ENCODE measurements around the gene CATSPER4. TPM values are rescaled to one million over a fixed set of nuclear protein-coding genes. Genes with fewer than 3 reads are reported as not detected.

The CATSPER4 gene
- total and polyA plus RNA-seq, 4 experiments from 2014 or later, result not detected

DNA sequence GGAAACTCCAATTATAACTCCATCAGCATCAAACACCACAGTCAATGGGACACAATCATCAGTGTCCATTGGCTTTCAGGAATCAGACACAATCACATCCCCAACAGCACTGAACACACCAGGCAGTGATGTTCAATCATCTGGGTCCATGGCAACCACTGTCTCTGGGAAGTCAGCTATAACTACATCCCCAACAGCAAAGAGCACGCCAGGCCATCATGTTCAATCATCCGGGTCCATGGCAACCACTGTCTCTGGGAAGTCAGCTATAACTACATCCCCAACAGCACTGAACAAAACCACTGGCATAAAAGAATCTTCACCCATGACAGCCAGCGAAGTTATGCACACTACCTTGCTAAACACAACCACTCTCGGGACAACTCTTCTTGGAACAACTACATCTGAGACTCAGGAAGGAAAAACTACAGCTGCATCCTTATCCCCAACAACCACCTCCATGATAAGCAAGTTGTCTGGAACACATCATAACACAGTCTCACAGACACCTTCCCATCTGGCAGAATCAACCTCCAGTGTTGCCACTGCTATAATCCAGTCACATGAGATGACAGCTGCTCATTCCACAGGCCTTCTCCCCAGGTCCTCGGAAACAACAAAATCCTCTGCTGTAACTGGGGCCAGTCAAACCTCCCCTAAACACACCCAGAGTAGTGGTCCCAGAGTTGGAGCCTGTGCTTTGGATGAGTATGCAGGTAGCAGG, 19.9 kb downstream of the CATSPER4 start:
- no peaks in the 10 kb centered on the region for H3K9me3 ChIP-seq (ENCODE audit: control insufficient read depth in 1 of 2, low read length in 2 of 2)
- Mint-ChIP-seq H3K27ac (peak overlapping the region in 4 of 7 donors; percentile 1 to 45 (median 8)), H3K9me3 (no peaks in the 10 kb centered on the region), H3K4me1 (no peaks in the 10 kb centered on the region), H3K4me3 (no peak overlapping the region), H3K36me3 (no peaks in the 10 kb centered on the region), H3K27me3 (no peaks in the 10 kb centered on the region)
- DNase-seq, result no peak
- POLR2A ChIA-PET (ENCODE audit: partially characterized antibody), result no interaction called here
- CTCF ChIA-PET (ENCODE audit: partially characterized antibody), result interaction anchor here (0.9 to 2.5 kb wide), 3 partner anchors 23 to 40 kb away, joined by 3 to 10 read pairs (median 3); partner anchors contain the start of genes CEP85 and ZNF593
- no peaks in the 10 kb centered on the region for H3K4me1 ChIP-seq (ENCODE audit: insufficient read depth, low read length)
- H3K27ac ChIP-seq (ENCODE audit: low read depth, low read length), result no peak overlapping the region
- H3K36me3 ChIP-seq (ENCODE audit: insufficient read depth, low read length), result no peaks in the 10 kb centered on the region
- no peak overlapping the region for H3K4me3 ChIP-seq (ENCODE audit: low read length in 2 of 2)
- H3K27me3 ChIP-seq (ENCODE audit: insufficient read depth, low read length), result no peaks in the 10 kb centered on the region
- intact Hi-C loops (cut with micrococcal nuclease), result no loop called here

DNA sequence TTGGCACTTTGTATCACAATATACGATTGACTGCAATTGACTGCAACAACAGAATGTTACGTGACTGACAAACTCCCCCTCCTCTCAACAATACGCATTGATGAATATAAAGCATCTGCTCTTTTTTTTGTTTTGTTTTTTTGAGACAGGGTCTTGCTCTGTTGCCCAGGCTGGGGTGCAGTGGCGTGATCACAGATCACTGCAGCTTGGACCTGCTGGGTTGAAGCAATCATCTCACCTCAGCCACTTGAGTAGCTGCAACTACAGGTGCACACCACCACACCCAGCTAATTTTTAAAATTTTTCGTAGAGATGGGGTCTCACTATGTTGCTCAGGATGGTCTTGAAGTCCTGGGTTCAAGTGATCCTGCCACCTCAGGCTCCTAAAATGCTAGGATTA, 22.3 kb downstream of the CATSPER4 start:
- Histone ChIP-seq H3K9me3 (ENCODE audit: control insufficient read depth in 1 of 2, low read length in 2 of 2) (no peaks in the 10 kb centered on the region), H3K4me3 (ENCODE audit: low read length in 2 of 2) (no peak overlapping the region), H3K4me1 (ENCODE audit: insufficient read depth, low read length) (no peaks in the 10 kb centered on the region), H3K27ac (ENCODE audit: low read depth, low read length) (no peak overlapping the region), H3K36me3 (ENCODE audit: insufficient read depth, low read length) (no peaks in the 10 kb centered on the region), H3K27me3 (ENCODE audit: insufficient read depth, low read length) (no peaks in the 10 kb centered on the region)
- ChIA-PET POLR2A (ENCODE audit: partially characterized antibody) (no interaction called here), CTCF (ENCODE audit: partially characterized antibody) (interaction anchor here (0.6 kb wide), 1 partner anchor 1207 kb away, joined by 3 read pairs; no protein-coding TSS in a partner anchor)
- H3K9me3 Mint-ChIP-seq, result no peaks in the 10 kb centered on the region
- H3K36me3 Mint-ChIP-seq, result no peaks in the 10 kb centered on the region
- H3K4me1 Mint-ChIP-seq, result no peaks in the 10 kb centered on the region
- no peaks in the 10 kb centered on the region for H3K27me3 Mint-ChIP-seq
- H3K27ac Mint-ChIP-seq, result no peak overlapping the region
- H3K4me3 Mint-ChIP-seq, result no peak overlapping the region
- intact Hi-C loops (cut with micrococcal nuclease), result no loop called here
- DNase-seq, result no peak

DNA sequence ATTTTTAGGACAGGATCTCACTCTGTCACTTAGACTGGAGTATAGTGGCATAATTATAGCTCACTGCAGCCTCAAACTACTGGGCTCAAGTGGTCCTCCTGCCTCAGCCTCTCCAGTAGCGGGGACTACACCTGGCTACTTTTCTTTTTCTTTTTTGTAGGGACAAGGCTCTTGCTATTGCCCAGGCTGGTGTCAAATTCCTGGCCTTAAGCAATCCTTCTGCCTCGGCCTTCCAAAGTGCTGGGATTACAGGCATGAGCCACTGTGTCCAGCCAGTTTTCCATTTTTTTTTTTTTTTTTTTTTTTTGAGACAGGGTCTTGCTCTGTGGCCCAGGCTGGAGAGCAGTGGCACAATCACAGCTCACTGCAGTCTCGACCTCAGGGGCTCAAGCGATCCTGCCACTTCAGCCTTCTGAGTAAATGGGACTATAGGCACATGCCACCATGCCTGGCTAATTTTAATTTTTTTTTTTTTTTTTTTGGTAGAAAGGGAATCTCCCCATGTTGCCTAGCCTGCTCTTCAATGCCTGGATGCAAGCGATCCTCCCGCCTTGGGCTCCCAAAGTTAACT, 23.0 kb downstream of the CATSPER4 start:
- Histone ChIP-seq H3K4me3 (ENCODE audit: low read length in 2 of 2) (no peak overlapping the region), H3K27me3 (ENCODE audit: insufficient read depth, low read length) (no peaks in the 10 kb centered on the region), H3K36me3 (ENCODE audit: insufficient read depth, low read length) (no peaks in the 10 kb centered on the region), H3K9me3 (ENCODE audit: control insufficient read depth in 1 of 2, low read length in 2 of 2) (no peaks in the 10 kb centered on the region), H3K4me1 (ENCODE audit: insufficient read depth, low read length) (no peaks in the 10 kb centered on the region), H3K27ac (ENCODE audit: low read depth, low read length) (no peak overlapping the region)
- ChIA-PET POLR2A (ENCODE audit: partially characterized antibody) (no interaction called here), CTCF (ENCODE audit: partially characterized antibody) (interaction anchor here (0.7 kb wide), 2 partner anchors 21 to 108 kb away, joined by 3 read pairs; partner anchors contain the start of gene CEP85)
- no peaks in the 10 kb centered on the region for H3K27me3 Mint-ChIP-seq
- no peak overlapping the region for H3K4me3 Mint-ChIP-seq
- DNase-seq, result no peak
- H3K36me3 Mint-ChIP-seq, result no peaks in the 10 kb centered on the region
- no peak overlapping the region for H3K27ac Mint-ChIP-seq
- H3K9me3 Mint-ChIP-seq, result no peaks in the 10 kb centered on the region
- intact Hi-C loops (cut with micrococcal nuclease), result no loop called here
- H3K4me1 Mint-ChIP-seq, result no peaks in the 10 kb centered on the region

DNA sequence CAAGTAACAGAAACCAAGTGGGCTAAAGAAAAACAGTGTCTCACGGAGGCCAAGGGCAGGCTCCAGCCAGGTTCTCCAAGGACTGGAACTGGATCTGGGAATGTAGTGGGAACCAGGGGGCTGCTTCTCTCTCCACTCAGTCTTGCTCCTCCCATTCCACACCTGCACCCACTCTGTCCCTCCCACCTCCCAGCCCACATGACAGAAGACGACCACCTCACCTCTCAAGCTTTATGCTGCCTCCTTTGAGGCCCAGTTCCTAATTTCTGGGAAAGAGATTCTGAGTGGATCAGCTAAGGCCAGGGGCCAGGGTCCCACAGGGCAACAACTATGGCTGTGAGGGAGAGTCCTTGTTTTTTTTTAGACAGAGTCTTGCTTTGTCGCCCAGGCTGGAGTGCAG, 24.8 kb downstream of the CATSPER4 start:
- Mint-ChIP-seq H3K4me1 (no peaks in the 10 kb centered on the region), H3K9me3 (no peaks in the 10 kb centered on the region), H3K27ac (peak overlapping the region in 1 of 7 donors; percentile 32), H3K4me3 (no peak overlapping the region), H3K36me3 (no peaks in the 10 kb centered on the region), H3K27me3 (no peaks in the 10 kb centered on the region)
- intact Hi-C loops (cut with micrococcal nuclease), result no loop called here
- Histone ChIP-seq H3K27me3 (ENCODE audit: insufficient read depth, low read length) (no peaks in the 10 kb centered on the region), H3K9me3 (ENCODE audit: control insufficient read depth in 1 of 2, low read length in 2 of 2) (no peaks in the 10 kb centered on the region), H3K4me1 (ENCODE audit: insufficient read depth, low read length) (no peaks in the 10 kb centered on the region), H3K36me3 (ENCODE audit: insufficient read depth, low read length) (no peaks in the 10 kb centered on the region), H3K4me3 (ENCODE audit: low read length in 2 of 2) (no peak overlapping the region), H3K27ac (ENCODE audit: low read depth, low read length) (no peak overlapping the region)
- ChIA-PET CTCF (ENCODE audit: partially characterized antibody) (interaction anchor here (2.4 kb wide), 1 partner anchor 18 kb away, joined by 6 read pairs; the partner anchor contains the start of gene CEP85), POLR2A (ENCODE audit: partially characterized antibody) (no interaction called here)
- no peak for DNase-seq

DNA sequence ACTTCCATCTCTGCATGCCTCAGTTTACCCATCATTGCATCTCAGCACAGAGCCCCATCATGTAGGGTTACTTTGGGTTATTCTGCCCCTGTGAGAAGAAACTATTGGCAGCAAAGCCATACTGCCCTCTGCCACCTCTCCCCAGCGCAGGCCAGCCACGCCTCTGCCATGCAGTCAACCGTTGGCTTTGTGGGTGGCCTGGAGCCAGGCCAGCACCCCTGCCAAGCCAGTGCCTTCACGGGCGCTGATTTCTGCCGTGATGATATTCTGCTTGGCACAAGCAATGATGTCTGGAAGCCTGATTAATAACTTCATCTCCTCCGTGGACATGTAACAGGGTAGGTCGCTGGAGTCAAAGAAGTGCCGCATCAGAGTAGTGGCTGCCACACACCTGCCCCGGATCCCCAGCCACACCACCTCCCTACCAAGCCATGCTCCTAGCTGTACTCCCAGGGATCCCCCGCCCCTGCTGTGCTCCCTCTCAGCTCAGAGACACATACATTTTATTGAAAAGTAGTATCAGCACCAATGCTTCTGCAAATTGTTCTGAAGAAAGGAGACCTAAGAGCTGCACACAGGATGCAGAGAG, 28.6 kb downstream of the CATSPER4 start:
- no peaks in the 10 kb centered on the region for H3K4me1 ChIP-seq (ENCODE audit: insufficient read depth, low read length)
- no peak overlapping the region for H3K4me3 Mint-ChIP-seq
- peaks cover 0 to 3% of the 10 kb centered on the region in 2 donors for H3K27me3 Mint-ChIP-seq
- H3K9me3 Mint-ChIP-seq, result no peaks in the 10 kb centered on the region
- no peak overlapping the region for H3K27ac Mint-ChIP-seq
- peaks cover 0 to 2% (median 0%) of the 10 kb centered on the region in 4 donors for H3K4me1 Mint-ChIP-seq
- no peaks in the 10 kb centered on the region for H3K9me3 ChIP-seq (ENCODE audit: control insufficient read depth in 1 of 2, low read length in 2 of 2)
- ChIA-PET POLR2A (ENCODE audit: partially characterized antibody) (no interaction called here), CTCF (ENCODE audit: partially characterized antibody) (interaction anchor here (4.8 kb wide), 1 partner anchor 15 kb away, joined by 13 read pairs; the partner anchor contains the start of gene CEP85)
- no peaks in the 10 kb centered on the region for H3K36me3 Mint-ChIP-seq
- intact Hi-C loops (cut with micrococcal nuclease), result no loop called here
- H3K4me3 ChIP-seq (ENCODE audit: low read length in 2 of 2), result no peak overlapping the region
- H3K27ac ChIP-seq (ENCODE audit: low read depth, low read length), result no peak overlapping the region
- H3K27me3 ChIP-seq (ENCODE audit: insufficient read depth, low read length), result no peaks in the 10 kb centered on the region
- H3K36me3 ChIP-seq (ENCODE audit: insufficient read depth, low read length), result no peaks in the 10 kb centered on the region
- no peak for DNase-seq

DNA sequence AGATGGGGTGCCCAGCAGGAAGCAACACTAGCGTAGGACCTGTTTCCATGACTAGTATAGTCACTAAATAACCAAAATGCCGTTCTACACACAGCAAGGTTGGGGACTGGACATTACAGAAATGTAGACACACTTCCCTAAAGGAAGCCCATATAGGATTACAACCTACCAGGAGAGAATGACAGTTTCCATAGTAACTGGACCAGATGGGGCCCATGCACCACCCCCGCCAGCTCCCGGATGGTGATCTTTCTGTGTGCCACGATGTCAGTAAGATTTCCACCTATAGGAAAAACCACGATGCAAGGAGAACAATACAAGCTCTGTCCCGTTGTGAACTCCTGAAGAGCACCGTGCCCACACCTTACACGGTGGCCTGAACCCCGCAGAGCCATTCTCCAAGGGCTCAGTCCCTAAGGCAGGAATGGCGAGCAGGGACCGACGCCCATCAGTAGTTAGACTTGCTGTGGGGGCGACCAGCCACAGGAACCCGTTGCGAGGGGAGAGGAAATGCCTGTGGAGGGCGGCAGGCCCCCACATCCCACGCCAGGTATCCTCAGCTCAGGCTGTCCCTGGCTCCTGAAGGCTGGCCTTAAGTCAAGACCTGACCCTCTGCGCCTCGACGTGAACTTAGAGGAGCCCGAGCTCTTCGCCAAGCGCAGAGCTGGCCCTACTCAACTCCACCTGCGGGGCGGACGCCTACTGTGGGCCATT, 30.0 kb downstream of the CATSPER4 start:
- H3K27me3 ChIP-seq (ENCODE audit: insufficient read depth, low read length), result no peaks in the 10 kb centered on the region
- no peaks in the 10 kb centered on the region for H3K9me3 Mint-ChIP-seq
- no peak for DNase-seq
- H3K4me1 Mint-ChIP-seq, result peaks cover 0 to 2% (median under 1%) of the 10 kb centered on the region in 4 donors
- intact Hi-C loops (cut with micrococcal nuclease), result no loop called here
- peaks cover under 1% of the 10 kb centered on the region for H3K4me1 ChIP-seq (ENCODE audit: insufficient read depth, low read length)
- H3K27ac Mint-ChIP-seq, result no peak overlapping the region
- ChIA-PET CTCF (ENCODE audit: partially characterized antibody) (interaction anchor here (0.7 to 4.8 kb wide), 3 partner anchors 14 to 177 kb away, joined by 3 to 13 read pairs (median 3); partner anchors contain the start of genes CEP85 and ZNF593), POLR2A (ENCODE audit: partially characterized antibody) (interaction anchor here (1.5 kb wide), 1 partner anchor 18 kb away, joined by 4 read pairs; no protein-coding TSS in a partner anchor)
- H3K27me3 Mint-ChIP-seq, result peaks cover 3 to 5% of the 10 kb centered on the region in 2 donors
- H3K4me3 Mint-ChIP-seq, result no peak overlapping the region
- H3K36me3 Mint-ChIP-seq, result no peaks in the 10 kb centered on the region
- H3K27ac ChIP-seq (ENCODE audit: low read depth, low read length), result no peak overlapping the region
- no peaks in the 10 kb centered on the region for H3K9me3 ChIP-seq (ENCODE audit: control insufficient read depth in 1 of 2, low read length in 2 of 2)
- no peak overlapping the region for H3K4me3 ChIP-seq (ENCODE audit: low read length in 2 of 2)
- no peaks in the 10 kb centered on the region for H3K36me3 ChIP-seq (ENCODE audit: insufficient read depth, low read length)
